ENCODE measurements around the gene RNU6-1. TPM values are rescaled to one million over a fixed set of nuclear protein-coding genes. Genes with fewer than 3 reads are reported as not detected.

RNU6-1 gene
- total and polyA plus RNA-seq, 11 donors = not detected

DNA sequence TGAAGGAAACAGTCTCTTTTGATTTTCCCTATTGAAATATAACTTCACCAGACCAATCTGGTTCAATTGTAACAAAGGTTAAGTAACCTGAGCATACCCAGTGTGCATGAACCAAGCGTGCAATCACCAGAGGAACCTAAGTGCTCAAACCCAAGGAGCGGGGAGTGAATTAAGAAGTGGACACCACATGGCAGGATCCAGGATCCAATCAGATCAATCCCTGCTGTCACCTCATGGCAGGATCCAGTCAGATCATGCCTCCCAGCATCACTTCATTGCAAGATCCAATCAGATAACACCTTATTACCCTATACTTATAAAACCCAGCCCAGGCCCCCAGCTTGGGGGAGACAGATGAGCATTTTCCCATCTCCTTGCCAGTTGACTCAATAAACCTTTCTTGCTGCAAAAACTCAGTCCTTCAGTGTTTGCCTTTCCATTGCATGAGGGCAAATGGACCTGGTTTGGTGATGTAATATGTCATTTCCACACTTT lies 38.9 kb upstream of the RNU6-1 start:
- Histone ChIP-seq H3K27ac (no peak overlapping the region), H3K4me3 (no peak overlapping the region), H3K27me3 (no peaks in the 10 kb centered on the region), H3K4me1 (peaks cover 0 to 40% (median 0%) of the 10 kb centered on the region in 12 donors), H3K9me3 (peaks cover 0 to 2% (median 0%) of the 10 kb centered on the region in 12 donors), H3K36me3 (no peaks in the 10 kb centered on the region)
- DNase-seq (no peak), ATAC-seq (no peak)
- TF ChIP-seq, protein P1, sequence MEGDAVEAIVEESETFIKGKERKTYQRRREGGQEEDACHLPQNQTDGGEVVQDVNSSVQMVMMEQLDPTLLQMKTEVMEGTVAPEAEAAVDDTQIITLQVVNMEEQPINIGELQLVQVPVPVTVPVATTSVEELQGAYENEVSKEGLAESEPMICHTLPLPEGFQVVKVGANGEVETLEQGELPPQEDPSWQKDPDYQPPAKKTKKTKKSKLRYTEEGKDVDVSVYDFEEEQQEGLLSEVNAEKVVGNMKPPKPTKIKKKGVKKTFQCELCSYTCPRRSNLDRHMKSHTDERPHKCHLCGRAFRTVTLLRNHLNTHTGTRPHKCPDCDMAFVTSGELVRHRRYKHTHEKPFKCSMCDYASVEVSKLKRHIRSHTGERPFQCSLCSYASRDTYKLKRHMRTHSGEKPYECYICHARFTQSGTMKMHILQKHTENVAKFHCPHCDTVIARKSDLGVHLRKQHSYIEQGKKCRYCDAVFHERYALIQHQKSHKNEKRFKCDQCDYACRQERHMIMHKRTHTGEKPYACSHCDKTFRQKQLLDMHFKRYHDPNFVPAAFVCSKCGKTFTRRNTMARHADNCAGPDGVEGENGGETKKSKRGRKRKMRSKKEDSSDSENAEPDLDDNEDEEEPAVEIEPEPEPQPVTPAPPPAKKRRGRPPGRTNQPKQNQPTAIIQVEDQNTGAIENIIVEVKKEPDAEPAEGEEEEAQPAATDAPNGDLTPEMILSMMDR (IDR thresholded peaks at IDR 0.05) = no peak
- no peak for TF ChIP-seq POLR2A (IDR thresholded peaks at IDR 0.05)
- intact Hi-C loops (cut with DNase I) = no loop called here
- 96 to 100% (median 97%) methylated on average over 2 of the region's 2 CpGs for WGBS, 4 donors

DNA sequence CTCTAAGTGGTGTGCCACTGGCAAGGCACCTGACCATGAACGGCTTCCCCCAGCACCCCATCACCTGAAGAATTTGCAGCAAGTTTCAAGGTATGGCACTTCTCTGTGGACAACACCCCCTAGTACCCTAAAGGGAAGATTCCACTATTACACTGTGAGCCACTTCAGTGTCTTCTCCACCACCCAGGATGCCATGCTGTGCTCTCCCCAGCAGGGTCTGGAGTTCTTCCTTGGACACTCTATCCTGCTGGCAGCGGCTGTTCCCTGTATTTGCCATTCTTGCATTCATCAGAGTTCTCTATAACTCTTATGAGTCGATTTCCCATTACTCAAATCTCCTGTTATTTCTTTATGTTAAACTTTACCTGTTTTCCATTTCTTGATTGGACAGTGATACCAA lies 33.9 kb upstream of the RNU6-1 start:
- Histone ChIP-seq H3K36me3 (no peaks in the 10 kb centered on the region), H3K4me1 (no peaks in the 10 kb centered on the region), H3K4me3 (no peak overlapping the region), H3K27me3 (no peaks in the 10 kb centered on the region), H3K9me3 (peaks cover 0 to 22% (median 2%) of the 10 kb centered on the region in 12 donors), H3K27ac (no peak overlapping the region)
- TF ChIP-seq POLR2A (IDR thresholded peaks at IDR 0.05) = no peak
- TF ChIP-seq, protein P1 (IDR thresholded peaks at IDR 0.05) = no peak
- DNase-seq = no peak
- WGBS, 4 donors = 86 to 91% (median 90%) methylated on average over 3 of the region's 3 CpGs
- no peak for ATAC-seq
- intact Hi-C loops (cut with DNase I) = no loop called here

DNA sequence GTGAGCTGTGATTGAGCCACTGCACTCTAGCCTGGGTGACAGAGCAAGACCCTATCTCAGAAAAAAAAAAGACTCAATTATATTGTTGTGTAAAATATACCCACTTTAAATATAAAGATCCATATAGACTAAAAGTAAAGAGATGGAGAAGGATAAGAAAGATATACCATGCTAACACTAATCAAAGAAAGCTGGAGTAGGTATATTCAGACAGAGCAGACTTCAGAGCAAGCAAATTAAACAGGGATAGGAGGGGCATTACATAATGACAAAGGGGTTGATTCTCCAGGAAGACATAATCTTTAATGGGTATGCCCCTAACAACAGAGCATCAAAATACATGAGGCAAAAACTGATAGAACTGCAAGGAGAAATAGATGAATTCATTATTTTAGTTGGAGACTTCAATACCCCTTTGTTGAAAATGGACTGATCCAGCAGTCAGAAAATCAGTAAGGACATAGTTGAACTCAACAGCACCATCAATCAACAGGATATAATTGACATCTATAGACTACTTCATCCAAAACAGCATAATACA lies 31.1 kb upstream of the RNU6-1 start:
- Histone ChIP-seq H3K36me3 (no peaks in the 10 kb centered on the region), H3K4me3 (no peak overlapping the region), H3K27ac (no peak overlapping the region), H3K4me1 (no peaks in the 10 kb centered on the region), H3K27me3 (no peaks in the 10 kb centered on the region), H3K9me3 (peaks cover 0 to 22% (median 2%) of the 10 kb centered on the region in 12 donors)
- intact Hi-C loops (cut with DNase I) = no loop called here
- TF ChIP-seq, protein P1 (IDR thresholded peaks at IDR 0.05) = no peak
- no peak for TF ChIP-seq POLR2A (IDR thresholded peaks at IDR 0.05)
- ATAC-seq = no peak
- DNase-seq = no peak

DNA sequence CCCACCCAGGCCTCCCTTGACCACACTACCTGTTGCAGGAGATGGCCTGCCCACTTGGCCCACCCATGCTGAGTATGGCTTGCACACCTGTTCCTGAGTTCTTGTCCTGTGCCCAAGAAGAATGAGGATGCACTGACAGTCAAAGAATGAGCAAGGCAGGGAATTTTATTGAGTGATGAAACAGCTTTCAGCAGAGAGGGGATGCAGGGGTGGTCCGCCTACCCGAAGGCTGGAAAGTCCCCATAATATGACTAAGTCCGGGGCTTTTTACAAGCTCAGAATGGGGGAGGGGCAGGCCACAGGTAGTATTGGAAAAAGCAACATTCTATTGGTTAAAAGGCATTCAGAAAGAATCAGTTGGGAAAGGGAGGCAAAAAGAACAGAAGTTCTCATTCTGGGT lies 29.9 kb upstream of the RNU6-1 start:
- no peak overlapping the region for H3K27ac ChIP-seq
- no peaks in the 10 kb centered on the region for H3K36me3 ChIP-seq
- peaks cover 0 to 22% (median 2%) of the 10 kb centered on the region in 12 donors for H3K9me3 ChIP-seq
- DNase-seq = no peak
- intact Hi-C loops (cut with DNase I) = loop anchor here in 4 of 10 donors (10.0 kb wide), 2 partner anchors 175 to 185 kb away; partner anchors contain the start of gene PIAS1 (in 3 of the 4)
- ATAC-seq = no peak
- WGBS, 4 donors = 92 to 98% (median 95%) methylated on average over 3 of the region's 3 CpGs
- no peak overlapping the region for H3K4me3 ChIP-seq
- TF ChIP-seq, protein P1 (IDR thresholded peaks at IDR 0.05) = no peak
- no peak for TF ChIP-seq POLR2A (IDR thresholded peaks at IDR 0.05)
- H3K4me1 ChIP-seq = no peaks in the 10 kb centered on the region
- H3K27me3 ChIP-seq = no peaks in the 10 kb centered on the region
